ENCODE measurements around the gene OCIAD2.
A peak's percentile ranks its signal among the peaks of the same experiment; 100 is the strongest.
"Not testable (repeated sequence)": the region's sequence is repeated elsewhere in the genome, so short reads cannot be mapped to it uniquely, and the experiment has no call there.

The OCIAD2 gene, protein sequence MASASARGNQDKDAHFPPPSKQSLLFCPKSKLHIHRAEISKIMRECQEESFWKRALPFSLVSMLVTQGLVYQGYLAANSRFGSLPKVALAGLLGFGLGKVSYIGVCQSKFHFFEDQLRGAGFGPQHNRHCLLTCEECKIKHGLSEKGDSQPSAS

DNA sequence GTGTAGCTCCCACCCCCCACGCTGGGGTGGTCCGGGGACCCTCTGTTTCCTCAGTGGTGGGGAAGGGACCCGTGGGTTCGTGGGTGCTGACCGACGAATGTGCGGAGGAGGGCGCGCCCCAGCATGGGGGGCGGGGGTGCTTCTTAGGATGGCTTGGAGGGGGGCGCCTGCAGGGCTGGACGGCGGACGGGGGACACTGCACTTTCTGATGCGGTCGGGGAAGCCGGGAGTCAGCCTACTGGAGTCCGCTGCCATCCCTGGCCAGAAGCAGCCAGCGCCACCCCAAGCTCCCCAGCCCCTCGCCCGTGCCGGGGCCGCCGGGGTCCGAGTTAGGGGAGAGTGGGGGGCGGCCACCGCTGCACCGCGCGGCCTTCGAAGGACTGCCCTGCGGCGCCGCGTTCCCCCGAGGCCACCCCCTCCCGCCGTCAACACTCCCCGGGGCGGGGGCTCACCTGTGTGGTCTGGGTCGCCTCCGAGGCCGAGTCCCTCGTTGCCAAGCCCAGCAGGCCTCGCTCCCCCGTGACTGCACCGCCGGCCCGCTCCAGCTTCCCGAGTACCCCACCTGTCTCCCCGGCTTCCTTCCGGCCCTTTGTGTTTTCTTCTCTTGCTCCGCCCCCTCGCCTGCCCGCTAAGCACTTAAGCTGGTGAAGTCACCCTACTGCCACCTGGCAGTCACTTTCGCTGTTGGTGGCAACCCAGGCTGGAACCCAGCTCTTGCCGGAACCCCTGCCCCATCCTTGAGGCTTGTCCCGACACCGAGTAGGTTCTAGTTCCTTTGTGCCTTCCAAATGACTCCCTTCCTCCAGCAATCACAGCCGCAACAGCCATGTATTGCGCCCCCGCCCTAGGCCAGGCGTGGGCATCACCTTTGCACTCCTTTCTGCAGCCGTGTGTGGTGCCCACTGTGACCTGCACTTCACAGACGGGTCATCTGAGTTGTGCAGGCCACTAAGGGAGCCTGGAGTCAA lies at the start of gene OCIAD2:
Gene OCIAD2, minus strand, starts transcription at position 569 of the 968 bp plus-strand sequence. CDS start 2,225 bp downstream, outside the sequence.
- peak; percentile 88 for DNase-seq

- DNase-seq = no peak
These were observed 47.7 kb upstream of the OCIAD2 start for GRCh38 chr4:48954314-48954713.

DNA sequence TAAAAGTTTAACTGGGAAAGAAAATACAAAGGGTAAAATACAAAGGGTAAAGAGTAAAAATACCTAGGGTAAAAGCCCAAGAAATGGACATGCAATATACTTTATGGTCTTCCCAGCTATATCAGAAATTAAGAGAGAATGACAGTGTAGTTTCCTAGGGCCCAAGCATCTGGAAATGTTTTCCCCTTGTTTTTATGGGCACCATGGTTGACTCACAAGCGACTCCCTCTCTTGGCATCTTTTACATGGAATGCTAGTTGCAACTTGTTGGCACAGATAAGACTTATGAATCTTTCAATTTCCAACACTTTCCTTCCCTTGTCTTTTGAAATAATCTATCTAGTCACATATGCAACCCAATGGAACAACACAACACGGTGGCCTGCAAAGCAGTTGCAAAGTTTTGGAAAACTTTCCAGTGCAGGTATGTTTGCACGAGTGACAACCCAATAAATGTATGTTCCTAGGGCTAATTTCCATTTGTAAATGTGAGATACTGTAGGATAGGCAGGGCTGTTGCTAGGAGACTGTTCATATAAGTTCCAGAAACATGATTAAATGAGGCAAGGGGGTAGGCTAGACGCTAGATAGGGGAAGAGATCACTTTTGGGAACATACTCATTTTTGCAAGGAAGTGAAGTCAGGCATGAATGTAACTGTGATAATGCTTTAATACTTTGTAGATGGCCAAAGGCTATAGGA lies 43.1 kb upstream of the OCIAD2 start:
- no peak for DNase-seq

- no peak for DNase-seq
These were observed 42.5 kb upstream of the OCIAD2 start for GRCh38 chr4:48949086-48949485.

- no peak for DNase-seq
These were observed 41.2 kb upstream of the OCIAD2 start for GRCh38 chr4:48947731-48948130.

DNA sequence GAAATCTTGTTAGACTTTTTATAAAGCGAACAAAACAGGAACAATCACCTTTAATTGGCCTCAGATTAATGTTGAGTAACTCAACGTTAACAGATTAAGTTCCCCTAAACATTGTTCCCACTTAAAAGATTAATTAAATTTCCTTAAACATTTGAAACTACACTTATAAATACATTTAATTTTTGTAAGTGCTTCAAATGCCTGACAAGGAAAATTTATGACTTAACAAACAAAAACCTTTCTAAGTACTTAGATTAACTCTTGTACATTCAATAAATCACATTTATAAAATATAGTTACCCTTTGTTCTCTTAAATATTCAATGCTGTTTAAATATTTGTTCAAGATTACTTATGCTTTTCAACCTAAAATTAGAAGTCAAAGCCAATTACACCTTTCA lies 39.4 kb upstream of the OCIAD2 start:
- DNase-seq = no peak

- no peak for DNase-seq
These were observed 38.2 kb upstream of the OCIAD2 start for GRCh38 chr4:48944756-48945241.

DNA sequence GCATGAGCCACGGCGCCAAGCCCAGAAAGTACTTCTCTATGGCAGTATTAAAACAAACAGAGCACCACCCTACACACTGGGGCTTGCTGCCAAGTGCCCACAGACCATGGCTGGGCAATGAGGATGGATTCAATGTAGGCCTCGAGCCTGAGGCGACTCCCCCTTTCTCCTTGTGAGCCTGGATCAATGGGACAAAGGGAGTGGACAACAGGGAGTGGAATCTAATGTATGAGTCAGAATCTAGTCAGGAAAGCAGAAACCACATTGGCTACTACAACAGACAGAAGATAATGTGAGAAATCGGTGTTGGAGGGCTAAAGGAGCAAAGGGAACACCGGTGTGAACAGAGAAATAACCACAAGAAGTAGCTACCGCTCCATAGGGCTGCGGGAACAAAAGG lies 37.7 kb upstream of the OCIAD2 start:
- DNase-seq = no peak

GRCh38 chr4:48943387-48943786 lies 36.8 kb upstream of the OCIAD2 start:
- no peak for DNase-seq

DNA sequence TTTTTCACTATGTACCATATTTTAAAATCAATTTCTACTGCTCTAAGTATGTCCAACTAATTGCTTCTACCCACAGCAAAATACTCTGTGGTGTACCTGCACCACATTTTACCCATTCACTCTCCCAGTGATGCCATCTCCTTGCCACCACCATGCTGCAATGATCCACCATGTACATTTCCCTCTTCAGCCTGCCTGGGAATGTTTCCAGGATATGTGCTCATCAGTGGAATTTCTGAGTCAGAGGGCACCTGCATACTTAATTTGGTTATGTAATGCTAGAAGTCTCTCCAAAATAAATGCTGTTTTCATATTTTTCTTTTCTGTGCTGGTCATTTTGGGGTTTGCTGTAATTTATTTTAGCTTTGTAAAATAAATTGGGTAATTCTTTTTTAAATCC lies 33.2 kb upstream of the OCIAD2 start:
- DNase-seq = no peak

DNA sequence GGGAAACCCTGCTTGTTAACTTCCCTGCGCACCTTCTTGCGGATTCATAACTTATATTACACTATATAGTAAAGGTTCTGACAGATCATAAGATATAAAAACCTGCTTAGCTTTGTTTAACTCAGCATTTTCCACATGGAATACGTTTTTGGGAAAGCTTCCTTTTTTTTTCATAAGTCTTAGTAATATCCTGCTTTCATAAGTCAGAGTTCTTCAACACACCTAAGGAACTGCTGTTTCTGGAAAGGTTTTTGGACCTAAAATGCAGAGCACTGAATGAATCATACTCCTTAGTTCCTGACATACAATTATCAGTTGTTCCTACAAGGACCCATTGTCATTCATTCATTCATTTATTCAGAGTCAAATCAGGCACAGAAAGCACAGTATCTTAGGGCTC lies 32.3 kb upstream of the OCIAD2 start:
- no peak for DNase-seq

DNA sequence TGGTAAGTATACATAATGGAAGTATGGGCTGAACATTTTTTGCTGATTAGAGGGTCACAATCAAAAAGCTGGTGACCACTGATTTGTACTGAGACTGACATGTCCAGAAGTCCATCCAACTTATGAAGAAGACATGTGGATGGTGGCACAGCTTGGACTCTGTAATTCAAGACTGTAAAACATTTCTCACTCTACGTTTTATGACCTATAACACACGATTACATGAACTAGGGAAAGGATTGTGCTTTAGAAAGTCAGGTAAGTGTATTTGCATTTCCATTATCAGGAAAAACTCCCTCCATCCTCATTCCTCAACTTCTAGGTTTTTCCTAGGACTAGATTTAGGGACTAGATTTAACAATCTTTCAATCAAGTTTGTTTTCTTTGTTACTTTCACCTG lies 30.5 kb upstream of the OCIAD2 start:
- DNase-seq = no peak

- no peak for DNase-seq
These were observed 24.9 kb upstream of the OCIAD2 start for GRCh38 chr4:48931459-48931858.

DNA sequence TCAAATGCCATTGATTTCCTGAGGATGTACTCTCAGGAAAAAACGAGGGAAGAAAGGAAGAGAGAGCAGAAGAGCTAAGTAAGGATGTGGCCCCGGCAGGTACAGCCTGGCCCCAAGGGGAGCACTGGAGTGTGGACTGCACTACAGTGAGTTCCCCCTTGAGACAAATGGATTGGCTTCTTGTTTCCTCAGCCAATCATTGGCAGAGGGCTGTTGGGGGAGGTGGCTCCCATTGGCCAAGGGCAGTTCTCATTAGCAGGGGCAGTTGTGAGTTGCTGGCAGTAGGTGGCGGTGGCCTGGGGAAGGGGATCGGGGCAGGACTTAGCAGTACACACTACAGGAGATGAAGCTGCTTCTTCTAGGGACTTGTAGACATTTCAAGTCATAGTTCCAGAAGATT lies 24.1 kb upstream of the OCIAD2 start:
- no peak for DNase-seq

DNA sequence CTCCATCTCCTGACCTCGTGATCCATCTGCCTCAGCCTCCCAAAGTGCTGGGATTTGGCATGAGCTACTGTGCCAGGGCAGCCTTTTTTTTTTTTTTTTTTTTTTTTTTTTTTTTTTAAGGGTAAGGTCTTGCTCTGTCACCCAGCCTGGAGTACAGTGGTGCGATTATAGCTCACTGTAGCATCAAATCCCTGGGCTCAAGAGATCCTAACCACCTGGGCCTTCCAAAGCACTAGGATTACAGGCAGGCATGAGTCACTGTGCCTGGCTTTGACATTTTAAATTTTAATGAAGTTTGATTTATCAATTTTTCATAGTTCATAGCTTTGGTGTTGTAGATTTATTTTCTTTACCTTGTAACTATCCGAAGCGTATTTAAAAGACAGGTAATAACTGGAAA lies 17.8 kb upstream of the OCIAD2 start:
- DNase-seq = no peak

GRCh38 chr4:48923065-48923464 lies 16.5 kb upstream of the OCIAD2 start:
- not testable (repeated sequence) for DNase-seq

DNA sequence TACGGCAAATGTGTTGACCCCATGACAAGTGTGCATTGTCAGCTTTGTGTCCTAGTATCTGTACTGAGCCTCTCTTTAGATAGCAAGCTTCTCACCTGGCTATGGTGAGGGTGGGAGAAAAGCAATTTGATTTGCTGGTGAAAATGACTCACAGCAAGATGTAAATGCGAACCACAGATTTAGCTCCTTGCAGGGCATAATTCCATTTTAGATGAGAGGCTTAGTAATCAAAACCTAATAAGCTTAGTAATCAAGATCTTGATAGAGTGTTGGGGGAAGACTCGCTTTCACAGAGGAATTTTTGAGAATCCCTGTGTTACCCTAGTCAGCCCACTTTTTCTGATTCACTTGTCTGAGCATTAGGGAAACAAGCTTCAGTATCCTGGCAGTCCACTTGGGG lies 7.7 kb upstream of the OCIAD2 start:
- no peak for DNase-seq

GRCh38 chr4:48913346-48913745 lies 6.8 kb upstream of the OCIAD2 start:
- no peak for DNase-seq

GRCh38 chr4:48912349-48912748 lies 5.8 kb upstream of the OCIAD2 start:
- DNase-seq = no peak

DNA sequence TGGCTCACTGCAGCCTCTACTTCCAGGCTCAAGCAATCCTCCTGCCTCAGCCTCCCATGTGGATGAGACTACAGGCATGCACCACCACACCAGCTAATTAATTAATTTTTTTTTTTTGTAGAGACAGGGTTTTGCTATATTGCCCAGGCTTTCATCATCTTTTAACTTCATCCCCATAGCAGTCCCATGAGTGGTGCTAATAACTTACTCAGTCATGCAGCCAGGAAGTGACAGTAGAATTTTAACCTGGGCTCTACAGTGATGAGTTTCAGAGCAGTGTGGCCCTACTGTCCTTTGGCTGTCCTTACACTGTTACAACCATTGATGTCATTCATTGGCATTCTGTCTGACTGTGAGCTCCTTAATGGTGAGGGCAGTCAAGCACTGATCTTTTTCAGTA lies 3.9 kb upstream of the OCIAD2 start:
- no peak for DNase-seq

DNA sequence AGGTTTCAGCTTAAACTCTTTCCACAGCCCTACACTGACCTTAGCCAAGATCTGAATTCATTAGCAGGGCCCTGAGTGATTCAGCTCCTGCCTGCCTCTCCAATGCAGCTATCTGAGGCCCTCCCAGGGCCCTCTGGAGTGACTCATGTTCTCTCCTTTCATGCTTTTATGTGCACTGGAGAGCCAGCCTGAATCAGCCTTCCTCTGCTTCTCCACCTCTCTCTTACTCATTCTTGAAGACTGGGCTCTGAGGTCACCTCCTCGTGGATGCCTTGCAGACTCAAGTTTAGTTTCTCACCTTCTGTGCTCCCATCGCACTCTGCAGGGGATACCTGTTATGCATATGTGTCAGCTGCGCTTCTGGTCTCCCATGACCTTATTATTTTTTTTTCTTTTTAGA lies 3.1 kb upstream of the OCIAD2 start:
- no peak for DNase-seq

DNA sequence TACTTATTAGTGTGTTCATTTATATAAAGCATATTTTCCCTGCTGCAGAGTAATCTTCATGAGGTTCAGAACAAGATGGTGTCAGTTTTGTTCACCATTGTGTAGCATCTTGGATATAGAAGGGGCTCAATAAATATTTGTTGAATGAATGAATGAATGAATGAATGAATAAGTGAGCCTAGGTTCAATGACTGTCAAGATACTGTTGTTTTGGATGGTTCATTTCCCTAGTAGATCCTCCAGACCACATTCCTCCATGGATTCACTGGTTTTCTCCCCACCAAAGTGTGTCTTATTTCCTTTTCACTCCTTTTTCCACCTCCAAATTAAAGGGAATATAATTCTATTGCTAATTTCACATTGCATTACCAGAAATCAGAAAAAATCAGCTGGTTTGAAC lies 2.1 kb upstream of the OCIAD2 start:
- no peak for DNase-seq

- no peak for DNase-seq
These were observed 1.3 kb upstream of the OCIAD2 start for GRCh38 chr4:48907706-48908477.
